ENCODE measurements around the gene SORCS2. TPM values are rescaled to one million over a fixed set of nuclear protein-coding genes. Genes with fewer than 3 reads are reported as not detected.

SORCS2 gene
- total RNA-seq, 3 donors from 2014 or later, result 0.66 to 1.3 (median 0.80) TPM

- no peak for DNase-seq (ENCODE audit: low spot score in 2 of 2)
- TF ChIP-seq POLR2AphosphoS5 (IDR thresholded peaks at IDR 0.05) (no peak), CTCF (IDR thresholded peaks at IDR 0.05) (no peak), POLR2A (IDR thresholded peaks at IDR 0.05) (no peak)
- H3K9me3 ChIP-seq, result peaks cover 0 to 10% of the 10 kb centered on the region in 2 donors
- intact Hi-C loops (cut with DNase I; ENCODE audit: low total_unique reads), result no loop called here
- H3K36me3 ChIP-seq, result no peaks in the 10 kb centered on the region
- H3K4me1 ChIP-seq, result no peaks in the 10 kb centered on the region
- no peak overlapping the region for H3K27ac ChIP-seq
- no peaks in the 10 kb centered on the region for H3K27me3 ChIP-seq
- no peak overlapping the region for H3K4me3 ChIP-seq
These were observed 46.1 kb downstream of the SORCS2 start for GRCh38 chr4:7238300-7238960.

DNA sequence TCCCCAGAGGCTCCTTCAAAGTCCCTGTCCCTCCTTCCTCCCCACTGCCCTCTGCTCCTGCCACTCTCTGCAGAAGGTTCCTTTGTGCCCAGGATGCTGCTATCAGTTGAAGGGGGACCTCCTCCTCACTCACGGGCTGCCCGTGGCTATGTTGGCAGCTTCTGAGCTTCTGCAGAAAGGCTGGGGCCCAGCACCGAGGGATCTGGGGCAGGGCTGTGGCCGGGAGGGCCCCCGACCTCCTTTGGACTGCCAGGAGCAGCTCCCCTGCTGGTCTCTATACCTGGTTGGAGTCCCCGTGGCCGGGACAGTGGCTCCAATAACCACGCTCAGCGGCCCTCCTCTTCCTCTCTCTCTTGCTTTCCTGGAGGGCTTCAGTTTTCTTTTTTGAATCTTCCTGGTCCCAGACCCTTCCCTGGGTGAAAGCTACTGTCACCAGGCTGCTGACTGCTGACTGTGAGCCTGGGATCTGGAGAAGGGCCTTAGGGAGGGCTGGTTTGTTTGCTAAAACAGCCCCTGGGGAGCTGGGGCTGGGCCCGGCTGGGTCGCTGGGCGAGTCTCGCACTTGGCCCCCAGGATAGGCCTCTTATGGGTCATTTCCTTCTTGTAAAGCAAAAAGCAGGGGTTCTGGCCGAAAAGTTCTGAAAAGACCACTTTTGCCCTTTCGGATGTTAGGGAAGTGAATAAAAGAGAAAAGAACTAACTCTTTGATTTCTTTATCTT lies 46.9 kb downstream of the SORCS2 start:
- Histone ChIP-seq H3K4me3 (no peak overlapping the region), H3K27me3 (no peaks in the 10 kb centered on the region), H3K4me1 (no peaks in the 10 kb centered on the region), H3K36me3 (no peaks in the 10 kb centered on the region), H3K27ac (no peak overlapping the region), H3K9me3 (peaks cover 0 to 10% of the 10 kb centered on the region in 2 donors)
- DNase-seq (ENCODE audit: low spot score in 2 of 2), result no peak
- TF ChIP-seq POLR2A (IDR thresholded peaks at IDR 0.05) (no peak), CTCF (IDR thresholded peaks at IDR 0.05) (no peak), POLR2AphosphoS5 (IDR thresholded peaks at IDR 0.05) (no peak)
- intact Hi-C loops (cut with DNase I; ENCODE audit: low total_unique reads), result no loop called here

DNA sequence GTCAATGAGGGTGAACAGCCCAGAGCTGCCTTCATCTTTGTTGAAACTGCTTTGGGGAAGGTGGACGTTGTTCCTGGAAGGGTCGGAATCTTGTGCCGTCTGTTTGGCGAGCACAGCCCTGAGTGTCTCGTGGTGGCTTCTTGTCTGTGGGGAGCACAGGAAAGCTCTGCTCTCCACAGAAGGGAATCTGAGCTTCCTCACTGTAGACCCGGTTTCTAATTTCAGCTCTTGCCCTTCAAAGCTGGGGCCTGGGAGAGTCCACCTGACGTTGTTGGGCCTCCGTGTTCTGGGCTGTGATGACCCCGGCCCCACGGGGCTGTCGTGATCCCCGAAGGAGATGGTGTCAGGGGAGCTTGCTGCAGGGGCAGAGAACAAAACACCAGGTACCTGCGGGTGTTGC lies 47.5 kb downstream of the SORCS2 start:
- H3K4me3 ChIP-seq, result no peak overlapping the region
- no peaks in the 10 kb centered on the region for H3K4me1 ChIP-seq
- TF ChIP-seq POLR2AphosphoS5 (IDR thresholded peaks at IDR 0.05), result no peak
- no peak for TF ChIP-seq CTCF (IDR thresholded peaks at IDR 0.05)
- TF ChIP-seq POLR2A (IDR thresholded peaks at IDR 0.05), result no peak
- no peaks in the 10 kb centered on the region for H3K36me3 ChIP-seq
- peaks cover 0 to 10% of the 10 kb centered on the region in 2 donors for H3K9me3 ChIP-seq
- intact Hi-C loops (cut with DNase I; ENCODE audit: low total_unique reads), result no loop called here
- H3K27me3 ChIP-seq, result no peaks in the 10 kb centered on the region
- H3K27ac ChIP-seq, result no peak overlapping the region
- no peak for DNase-seq (ENCODE audit: low spot score in 2 of 2)

DNA sequence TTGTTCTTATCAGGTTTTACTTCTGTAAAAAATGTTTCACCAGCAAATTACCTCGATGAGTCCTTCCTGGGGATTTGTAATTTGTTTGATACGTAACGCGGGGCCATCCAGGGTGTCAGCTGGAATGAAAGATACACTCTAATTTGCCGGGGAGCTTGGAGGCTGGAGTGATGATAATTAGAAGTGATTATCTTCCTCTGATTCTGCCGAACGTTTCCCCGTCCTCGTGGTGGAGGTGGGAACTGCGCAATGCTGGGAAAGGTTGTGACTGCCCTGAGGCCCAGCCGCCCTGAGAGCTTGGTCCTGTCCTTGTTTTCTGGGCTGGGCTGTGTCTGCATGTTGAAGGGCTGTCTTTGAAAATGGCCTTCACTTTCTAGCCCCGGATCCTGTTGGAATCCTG lies 48.0 kb downstream of the SORCS2 start:
- intact Hi-C loops (cut with DNase I; ENCODE audit: low total_unique reads), result no loop called here
- TF ChIP-seq CTCF (IDR thresholded peaks at IDR 0.05) (no peak), POLR2AphosphoS5 (IDR thresholded peaks at IDR 0.05) (no peak), POLR2A (IDR thresholded peaks at IDR 0.05) (no peak)
- H3K9me3 ChIP-seq, result peaks cover 0 to 10% of the 10 kb centered on the region in 2 donors
- H3K4me1 ChIP-seq, result no peaks in the 10 kb centered on the region
- H3K27me3 ChIP-seq, result no peaks in the 10 kb centered on the region
- no peak overlapping the region for H3K4me3 ChIP-seq
- H3K27ac ChIP-seq, result no peak overlapping the region
- no peaks in the 10 kb centered on the region for H3K36me3 ChIP-seq
- DNase-seq (ENCODE audit: low spot score in 2 of 2), result no peak

GRCh38 chr4:7241597-7242125 lies 49.3 kb downstream of the SORCS2 start:
- no peak for TF ChIP-seq POLR2A (IDR thresholded peaks at IDR 0.05)
- no peak for TF ChIP-seq POLR2AphosphoS5 (IDR thresholded peaks at IDR 0.05)
- no peak for TF ChIP-seq CTCF (IDR thresholded peaks at IDR 0.05)
- intact Hi-C loops (cut with DNase I; ENCODE audit: low total_unique reads), result no loop called here
- H3K27ac ChIP-seq, result no peak overlapping the region
- no peaks in the 10 kb centered on the region for H3K36me3 ChIP-seq
- no peaks in the 10 kb centered on the region for H3K4me1 ChIP-seq
- no peak for DNase-seq (ENCODE audit: low spot score in 2 of 2)
- no peaks in the 10 kb centered on the region for H3K27me3 ChIP-seq
- H3K4me3 ChIP-seq, result no peak overlapping the region
- H3K9me3 ChIP-seq, result peaks cover 0 to 10% of the 10 kb centered on the region in 2 donors

Measured in breast epithelium (tissue), 4 donors.